AG20443 (cell line): Measurements from ENCODE around the gene SYNE3.

Experiments
- DNase-seq: peaks from one replicate; pipeline ENCODE4 v3.0.0; 2012; ENCODE audit warnings: low spot score, mixed read lengths

Gene SYNE3

GRCh38 chr14:95505030-95505589 is 11.3 kb downstream of the SYNE3 start:
- no peak for DNase-seq

GRCh38 chr14:95504135-95505029 is 12.1 kb downstream of the SYNE3 start:
- DNase-seq = peak; percentile 60

GRCh38 chr14:95503365-95504134 is 12.9 kb downstream of the SYNE3 start:
- DNase-seq = no peak

- no peak for DNase-seq
These were observed 14.0 kb downstream of the SYNE3 start for GRCh38 chr14:95502381-95502950.

- DNase-seq = peak; percentile 91
These were observed 15.6 kb downstream of the SYNE3 start for GRCh38 chr14:95500772-95501401.

GRCh38 chr14:95500201-95500681 is 16.2 kb downstream of the SYNE3 start:
- no peak for DNase-seq

- no peak for DNase-seq
These were observed 17.1 kb downstream of the SYNE3 start for GRCh38 chr14:95499354-95499750.

GRCh38 chr14:95498622-95499353 is 17.7 kb downstream of the SYNE3 start:
- no peak for DNase-seq

- no peak for DNase-seq
These were observed 18.9 kb downstream of the SYNE3 start for GRCh38 chr14:95497561-95498011.

GRCh38 chr14:95496690-95497259 is 19.7 kb downstream of the SYNE3 start:
- DNase-seq = peak; percentile 39

GRCh38 chr14:95496111-95496681 is 20.3 kb downstream of the SYNE3 start:
- peak; percentile 42 for DNase-seq

GRCh38 chr14:95495538-95496025 is 20.9 kb downstream of the SYNE3 start:
- DNase-seq = no peak

GRCh38 chr14:95495076-95495475 is 21.4 kb downstream of the SYNE3 start:
- DNase-seq = no peak

- DNase-seq = no peak
These were observed 22.0 kb downstream of the SYNE3 start for GRCh38 chr14:95494456-95494855.

- no peak for DNase-seq
These were observed 22.5 kb downstream of the SYNE3 start for GRCh38 chr14:95493976-95494375.

GRCh38 chr14:95493503-95493902 is 22.9 kb downstream of the SYNE3 start:
- no peak for DNase-seq

GRCh38 chr14:95491936-95492608 is 24.4 kb downstream of the SYNE3 start:
- no peak for DNase-seq

GRCh38 chr14:95490727-95491451 is 25.6 kb downstream of the SYNE3 start:
- DNase-seq = no peak

GRCh38 chr14:95490138-95490509 is 26.3 kb downstream of the SYNE3 start:
- no peak for DNase-seq
